NOMO-1 treated with DMSO at 0.1 percent for 48 hours (cell line): ENCODE results near the gene POGZ.

Experiments used
- DNase-seq: peaks from one replicate; lab custom pipeline; 2025; ENCODE audit not compliant: unreplicated experiment; lab: John Stamatoyannopoulos, UW

POGZ gene

GRCh38 chr1:151377150-151377884, 82.0 kb downstream of the POGZ start:
- DNase-seq = no peak

GRCh38 chr1:151373196-151373595, 86.1 kb downstream of the POGZ start:
- no peak for DNase-seq

GRCh38 chr1:151372058-151372934, 87.0 kb downstream of the POGZ start, which contains the start of gene SELENBP1:
TSS of gene SELENBP1 (minus strand) at chr1:151372705. CDS start at chr1:151372641, 64 bp downstream.
- no peak for DNase-seq

GRCh38 chr1:151371370-151372057, 87.8 kb downstream of the POGZ start:
- no peak for DNase-seq

GRCh38 chr1:151370211-151370911, 88.9 kb downstream of the POGZ start:
- DNase-seq = peak; percentile 38

- DNase-seq = no peak
Measured at GRCh38 chr1:151369621-151370048, 89.7 kb downstream of the POGZ start.

GRCh38 chr1:151369302-151369610, 90.0 kb downstream of the POGZ start:
- DNase-seq = no peak

GRCh38 chr1:151368393-151369301, 90.6 kb downstream of the POGZ start:
- no peak for DNase-seq

- DNase-seq = no peak
Measured at GRCh38 chr1:151367658-151368392, 91.5 kb downstream of the POGZ start.

GRCh38 chr1:151364996-151365395, 94.3 kb downstream of the POGZ start:
- DNase-seq = no peak

GRCh38 chr1:151362308-151363155, 96.8 kb downstream of the POGZ start:
- no peak for DNase-seq

- DNase-seq = no peak
Measured at GRCh38 chr1:151361883-151362282, 97.4 kb downstream of the POGZ start.

GRCh38 chr1:151356696-151357095, 102.6 kb downstream of the POGZ start:
- DNase-seq = peak; percentile 10
